Measurements from ENCODE around the gene POLR2C. TPM values are rescaled to one million over a fixed set of nuclear protein-coding genes. Genes with fewer than 3 reads are reported as not detected.
A peak's percentile ranks its signal among the peaks of the same experiment; 100 is the strongest.

Gene POLR2C
- total and polyA plus RNA-seq, 2 of the 13 experiments (the other 11 are each of a cell fraction or from before 2014, with no cell fraction given), result 104 to 216 TPM

DNA sequence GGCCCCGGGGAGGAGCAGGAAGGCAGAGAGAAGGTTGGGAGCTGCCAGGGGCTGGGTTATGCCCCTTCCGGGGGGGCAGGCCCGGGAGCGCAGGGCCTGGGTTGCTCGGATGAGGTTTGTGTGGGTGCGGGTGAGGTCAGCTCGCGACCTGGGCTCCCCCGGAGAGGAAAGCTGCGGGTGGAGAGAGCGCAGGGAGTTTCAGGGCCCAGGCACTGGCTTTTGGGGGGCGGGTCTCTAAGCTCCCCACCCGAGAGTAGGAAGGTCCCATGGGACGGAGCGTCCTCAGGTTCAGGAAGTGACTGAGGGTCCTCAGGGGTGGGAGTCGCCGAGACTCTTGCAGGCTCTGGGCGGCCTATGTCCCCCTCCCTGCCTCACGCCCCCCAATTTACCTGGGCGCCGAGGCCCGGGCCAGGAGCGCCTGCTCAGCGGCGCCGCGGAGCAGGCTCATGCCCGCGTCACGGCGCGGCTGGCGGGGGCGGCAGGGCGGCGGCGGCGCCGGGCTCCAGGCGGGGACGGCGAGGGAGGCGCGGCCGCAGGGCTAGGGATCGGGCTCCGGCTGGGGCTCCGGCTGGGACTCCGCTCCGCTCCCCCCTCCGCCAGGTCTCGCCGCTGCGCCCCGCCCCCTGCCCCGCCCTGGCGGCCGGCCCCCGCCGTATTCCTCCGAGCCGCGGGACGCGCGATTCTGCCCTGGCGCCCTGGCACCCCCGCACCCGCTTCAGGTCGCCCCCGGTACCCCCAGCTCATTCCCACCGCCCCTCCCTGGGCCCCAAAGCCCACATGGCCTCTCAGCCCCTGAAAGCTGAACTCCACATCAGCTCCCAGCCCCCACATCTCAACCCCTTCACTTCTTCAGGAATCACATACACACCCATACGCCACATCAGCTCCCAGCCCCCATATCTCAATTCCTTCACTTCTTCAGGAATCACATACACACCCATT lies 23.7 kb downstream of the POLR2C start, which contains the start of gene DOK4 (continued):
- TF ChIP-seq ZBED4 (CRISPR knock-in tag; IDR thresholded peaks at IDR 0.05; ENCODE audit: borderline replicate concordance), result no peak
- no peak; the same call in 1 of the 2 replicates for TF ChIP-seq CAMTA2 (CRISPR knock-in tag; IDR thresholded peaks at IDR 0.05; ENCODE audit: borderline replicate concordance)
- no peak for TF ChIP-seq JUNB (CRISPR knock-in tag; IDR thresholded peaks at IDR 0.05; ENCODE audit: borderline replicate concordance)
- 0 out of 2 replicates have a peak, but pooled peaks have one; percentile 27 for TF ChIP-seq NR2C2 (CRISPR knock-in tag; IDR thresholded peaks at IDR 0.05; ENCODE audit: borderline replicate concordance)
- no peak for TF ChIP-seq ARID3A (IDR thresholded peaks at IDR 0.05; ENCODE audit: low read depth, low read length)
- no peak for TF ChIP-seq TOE1 (CRISPR knock-in tag; IDR thresholded peaks at IDR 0.05)
- TF ChIP-seq MXI1 (IDR thresholded peaks at IDR 0.05; ENCODE audit: borderline replicate concordance, low read depth, low read length), result peak; percentile 59; the same call in 1 of the 3 replicates
- peak; percentile 38 for TF ChIP-seq ZFX (CRISPR knock-in tag; IDR thresholded peaks at IDR 0.05; ENCODE audit: low read depth)
- TF ChIP-seq ZMYM2 (CRISPR knock-in tag; IDR thresholded peaks at IDR 0.05), result no peak
- TF ChIP-seq ZNF326 (CRISPR knock-in tag; IDR thresholded peaks at IDR 0.05; ENCODE audit: borderline replicate concordance), result no peak
- TF ChIP-seq, protein P1, sequence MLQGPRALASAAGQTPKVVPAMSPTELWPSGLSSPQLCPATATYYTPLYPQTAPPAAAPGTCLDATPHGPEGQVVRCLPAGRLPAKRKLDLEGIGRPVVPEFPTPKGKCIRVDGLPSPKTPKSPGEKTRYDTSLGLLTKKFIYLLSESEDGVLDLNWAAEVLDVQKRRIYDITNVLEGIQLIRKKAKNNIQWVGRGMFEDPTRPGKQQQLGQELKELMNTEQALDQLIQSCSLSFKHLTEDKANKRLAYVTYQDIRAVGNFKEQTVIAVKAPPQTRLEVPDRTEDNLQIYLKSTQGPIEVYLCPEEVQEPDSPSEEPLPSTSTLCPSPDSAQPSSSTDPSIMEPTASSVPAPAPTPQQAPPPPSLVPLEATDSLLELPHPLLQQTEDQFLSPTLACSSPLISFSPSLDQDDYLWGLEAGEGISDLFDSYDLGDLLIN (CRISPR knock-in tag; IDR thresholded peaks at IDR 0.05; ENCODE audit: borderline replicate concordance), result no peak
- TF ChIP-seq E2F1 (CRISPR knock-in tag; IDR thresholded peaks at IDR 0.05), result no peak
- no peak for TF ChIP-seq ATRX (CRISPR knock-in tag; IDR thresholded peaks at IDR 0.05; ENCODE audit: borderline replicate concordance)
- peak; percentile 61; the same call in 1 of the 2 replicates for TF ChIP-seq HES4 (CRISPR knock-in tag; IDR thresholded peaks at IDR 0.05; ENCODE audit: borderline replicate concordance)
- 0 out of 2 replicates have a peak, but pooled peaks have one; percentile 2 for TF ChIP-seq KAT8 (CRISPR knock-in tag; IDR thresholded peaks at IDR 0.05)
- no peak; the same call in 1 of the 2 replicates for TF ChIP-seq RAD21 (CRISPR knock-in tag; IDR thresholded peaks at IDR 0.05)
